ENCODE results near the gene DHX35.

- no peak for TF ChIP-seq CTCF (conservative IDR thresholded peaks at IDR 0.05)
- TF ChIP-seq ZFX (IDR thresholded peaks at IDR 0.05), result no peak
These were observed 14.2 kb upstream of the DHX35 start for GRCh38 chr20:38947931-38948362.
